Adrenal gland (tissue), 5 donors: ENCODE measurements around the gene MMP24.

Experiments
- POLR2A ChIP-seq, 2 donors: fragments of 450-650 bp; IDR thresholded peaks; one replicate each; pipeline ENCODE4 v1.6.1; 2017; ENCODE audit warnings: antibody characterized with exemption in 2 of 2, mild to moderate bottlenecking in 2 of 2, moderate library complexity in 1 of 2
- TF ChIP-seq, protein P1 (sequence below), 6 experiments: fragments of 450-650 bp in 4 of 6; fragments of 200-600 bp in 2 of 6; sonication (generic) in 1 of 6; IDR thresholded peaks; 1 replicate in 5 of 6; 2 replicates in 1 of 6; pipeline versions ENCODE4 v1.5.1 to v1.8.0; 2016 to 2021; ENCODE audit warnings: antibody characterized with exemption in 6 of 6, mild to moderate bottlenecking in 2 of 6, moderate library complexity in 1 of 6
- donor health status: DM: no; HTN: no; CAD: no.

DNA sequence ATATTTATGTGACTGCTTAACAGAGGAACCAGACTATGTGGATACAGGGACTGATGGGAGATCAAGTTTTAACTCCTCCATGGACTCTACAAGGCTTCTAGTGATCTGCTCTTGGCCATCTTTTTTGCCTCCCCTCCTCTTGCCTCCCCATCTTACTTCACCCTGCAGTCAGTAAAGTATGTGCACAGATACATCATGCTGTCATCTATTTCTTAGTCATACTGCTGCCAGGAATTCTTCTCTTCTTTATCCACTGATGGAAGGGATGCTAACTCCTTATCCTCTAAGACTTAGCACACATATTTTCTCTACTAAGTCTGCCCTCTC lies 93.3 kb downstream of the MMP24 start:
- TF ChIP-seq, protein P1, sequence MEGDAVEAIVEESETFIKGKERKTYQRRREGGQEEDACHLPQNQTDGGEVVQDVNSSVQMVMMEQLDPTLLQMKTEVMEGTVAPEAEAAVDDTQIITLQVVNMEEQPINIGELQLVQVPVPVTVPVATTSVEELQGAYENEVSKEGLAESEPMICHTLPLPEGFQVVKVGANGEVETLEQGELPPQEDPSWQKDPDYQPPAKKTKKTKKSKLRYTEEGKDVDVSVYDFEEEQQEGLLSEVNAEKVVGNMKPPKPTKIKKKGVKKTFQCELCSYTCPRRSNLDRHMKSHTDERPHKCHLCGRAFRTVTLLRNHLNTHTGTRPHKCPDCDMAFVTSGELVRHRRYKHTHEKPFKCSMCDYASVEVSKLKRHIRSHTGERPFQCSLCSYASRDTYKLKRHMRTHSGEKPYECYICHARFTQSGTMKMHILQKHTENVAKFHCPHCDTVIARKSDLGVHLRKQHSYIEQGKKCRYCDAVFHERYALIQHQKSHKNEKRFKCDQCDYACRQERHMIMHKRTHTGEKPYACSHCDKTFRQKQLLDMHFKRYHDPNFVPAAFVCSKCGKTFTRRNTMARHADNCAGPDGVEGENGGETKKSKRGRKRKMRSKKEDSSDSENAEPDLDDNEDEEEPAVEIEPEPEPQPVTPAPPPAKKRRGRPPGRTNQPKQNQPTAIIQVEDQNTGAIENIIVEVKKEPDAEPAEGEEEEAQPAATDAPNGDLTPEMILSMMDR (IDR thresholded peaks at IDR 0.05) = no peak
- no peak for TF ChIP-seq POLR2A (IDR thresholded peaks at IDR 0.05)
